ENCODE measurements around the gene ARL10. TPM values are rescaled to one million over a fixed set of nuclear protein-coding genes. Genes with fewer than 3 reads are reported as not detected.

Gene ARL10
- total RNA-seq, 6 experiments from 2014 or later: 0.93 to 2.4 (median 1.1) TPM

DNA sequence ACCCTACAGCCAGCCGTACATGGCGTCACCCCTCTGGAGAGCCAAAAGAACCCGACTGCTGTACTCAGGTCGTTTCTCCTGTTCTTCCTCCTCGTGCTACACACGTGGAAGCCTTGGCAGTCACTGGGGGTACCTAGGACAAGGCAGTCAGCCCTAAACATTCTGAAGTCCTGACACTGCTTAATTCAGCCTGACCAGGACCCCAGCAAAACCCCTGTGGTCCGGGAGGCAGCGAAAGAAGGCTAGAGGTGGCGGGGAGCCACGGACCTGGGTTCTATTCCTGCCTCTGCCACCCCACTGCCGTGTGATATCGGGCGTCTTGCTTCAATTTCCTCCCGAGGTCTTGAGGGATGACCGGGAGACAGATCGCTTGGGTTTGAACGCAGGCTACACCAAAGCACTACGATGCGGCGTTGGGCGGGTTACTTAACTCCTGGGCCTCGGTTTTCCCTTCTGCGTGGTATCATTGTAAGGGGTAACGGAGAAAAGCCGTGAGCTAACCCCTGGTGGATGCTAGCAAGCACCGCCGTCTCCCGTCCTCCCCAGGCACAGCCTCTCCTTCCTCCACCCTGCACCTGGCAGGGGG lies 429 bp upstream of the ARL10 start:
- no peak for DNase-seq
- H3K27me3 ChIP-seq: no peaks in the 10 kb centered on the region
- ATAC-seq: no peak
- no peaks in the 10 kb centered on the region for H3K36me3 ChIP-seq
- 16% methylated on average over 6 of the region's 28 CpGs for WGBS (ENCODE audit: insufficient coverage, low coverage, low lambda C conversion rate, missing lambda C conversion rate)
- no peaks in the 10 kb centered on the region for H3K9me3 ChIP-seq
- H3K4me1 ChIP-seq: peaks cover 0 to 13% (median 2%) of the 10 kb centered on the region in 4 donors
- peak overlapping the region; percentile 69 to 78 (median 74) for H3K4me3 ChIP-seq
- TF ChIP-seq POLR2A (IDR thresholded peaks at IDR 0.05): no peak
- TF ChIP-seq, protein P1, sequence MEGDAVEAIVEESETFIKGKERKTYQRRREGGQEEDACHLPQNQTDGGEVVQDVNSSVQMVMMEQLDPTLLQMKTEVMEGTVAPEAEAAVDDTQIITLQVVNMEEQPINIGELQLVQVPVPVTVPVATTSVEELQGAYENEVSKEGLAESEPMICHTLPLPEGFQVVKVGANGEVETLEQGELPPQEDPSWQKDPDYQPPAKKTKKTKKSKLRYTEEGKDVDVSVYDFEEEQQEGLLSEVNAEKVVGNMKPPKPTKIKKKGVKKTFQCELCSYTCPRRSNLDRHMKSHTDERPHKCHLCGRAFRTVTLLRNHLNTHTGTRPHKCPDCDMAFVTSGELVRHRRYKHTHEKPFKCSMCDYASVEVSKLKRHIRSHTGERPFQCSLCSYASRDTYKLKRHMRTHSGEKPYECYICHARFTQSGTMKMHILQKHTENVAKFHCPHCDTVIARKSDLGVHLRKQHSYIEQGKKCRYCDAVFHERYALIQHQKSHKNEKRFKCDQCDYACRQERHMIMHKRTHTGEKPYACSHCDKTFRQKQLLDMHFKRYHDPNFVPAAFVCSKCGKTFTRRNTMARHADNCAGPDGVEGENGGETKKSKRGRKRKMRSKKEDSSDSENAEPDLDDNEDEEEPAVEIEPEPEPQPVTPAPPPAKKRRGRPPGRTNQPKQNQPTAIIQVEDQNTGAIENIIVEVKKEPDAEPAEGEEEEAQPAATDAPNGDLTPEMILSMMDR (IDR thresholded peaks at IDR 0.05): no peak
- intact Hi-C loops (cut with DNase I): no loop called here
- H3K27ac ChIP-seq: peak overlapping the region in 1 of 3 donors; percentile 5

DNA sequence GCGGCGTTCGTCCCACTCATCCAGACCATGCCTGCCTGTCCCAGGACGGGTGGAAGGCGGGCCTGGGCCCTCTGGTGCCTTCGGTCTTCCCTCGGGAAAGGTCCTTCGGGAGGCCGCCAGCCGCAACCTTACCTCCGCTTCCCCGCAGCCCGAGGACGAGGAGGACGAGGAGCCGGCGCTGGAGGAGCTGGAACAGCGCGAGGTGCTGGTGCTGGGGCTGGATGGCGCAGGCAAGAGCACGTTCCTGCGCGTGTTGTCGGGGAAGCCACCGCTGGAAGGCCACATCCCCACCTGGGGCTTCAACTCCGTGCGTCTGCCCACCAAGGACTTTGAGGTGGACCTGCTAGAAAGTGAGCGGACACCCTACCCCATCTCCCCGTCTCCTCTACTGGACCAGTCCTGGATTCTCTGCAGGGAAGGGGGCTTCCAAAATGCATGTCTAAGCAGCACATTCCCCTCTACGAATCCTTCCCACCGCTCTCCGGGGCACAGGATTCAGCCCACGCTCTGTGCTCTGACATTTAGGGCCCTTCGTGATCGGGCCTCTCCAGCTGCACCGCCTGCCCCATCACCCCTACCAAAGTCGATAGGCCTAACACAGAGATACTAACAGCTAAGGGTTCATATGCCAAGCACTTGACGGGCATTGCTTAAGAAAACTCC lies 1.1 kb downstream of the ARL10 start:
- intact Hi-C loops (cut with DNase I): no loop called here
- DNase-seq: no peak
- WGBS (ENCODE audit: insufficient coverage, low coverage, low lambda C conversion rate, missing lambda C conversion rate): 79% methylated on average over 6 of the region's 38 CpGs
- ATAC-seq: no peak
- H3K4me3 ChIP-seq: peak overlapping the region; percentile 69 to 78 (median 74)
- TF ChIP-seq, protein P1 (IDR thresholded peaks at IDR 0.05): no peak
- TF ChIP-seq POLR2A (IDR thresholded peaks at IDR 0.05): no peak
- no peak overlapping the region for H3K27ac ChIP-seq
- H3K9me3 ChIP-seq: no peaks in the 10 kb centered on the region
- peaks cover 0 to 6% (median 0%) of the 10 kb centered on the region in 4 donors for H3K4me1 ChIP-seq
- H3K27me3 ChIP-seq: no peaks in the 10 kb centered on the region
- no peaks in the 10 kb centered on the region for H3K36me3 ChIP-seq

DNA sequence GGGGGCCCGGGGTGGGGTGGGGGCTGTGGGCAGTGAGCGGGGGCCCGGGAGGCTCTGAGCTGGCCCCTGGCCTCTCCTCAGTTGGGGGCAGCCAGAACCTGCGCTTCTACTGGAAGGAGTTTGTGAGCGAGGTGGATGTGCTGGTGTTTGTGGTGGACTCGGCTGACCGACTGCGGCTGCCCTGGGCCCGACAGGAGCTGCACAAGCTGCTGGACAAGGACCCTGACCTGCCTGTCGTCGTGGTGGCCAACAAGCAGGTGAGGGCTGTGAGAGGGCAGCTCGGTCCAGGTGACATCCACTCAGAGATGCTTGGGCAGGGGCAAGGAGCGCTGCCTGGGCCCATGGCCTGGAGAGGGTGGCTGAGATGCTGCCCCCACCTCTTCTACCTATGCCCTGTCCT lies 3.4 kb downstream of the ARL10 start:
- DNase-seq: no peak
- TF ChIP-seq, protein P1 (IDR thresholded peaks at IDR 0.05): no peak
- TF ChIP-seq POLR2A (IDR thresholded peaks at IDR 0.05): no peak
- peaks cover 0 to 9% (median 0%) of the 10 kb centered on the region in 4 donors for H3K4me1 ChIP-seq
- no peak overlapping the region for H3K4me3 ChIP-seq
- H3K27me3 ChIP-seq: no peaks in the 10 kb centered on the region
- no peaks in the 10 kb centered on the region for H3K9me3 ChIP-seq
- intact Hi-C loops (cut with DNase I): no loop called here
- ATAC-seq: no peak
- no peak overlapping the region for H3K27ac ChIP-seq
- no peaks in the 10 kb centered on the region for H3K36me3 ChIP-seq
- no CpG with 5 or more reads among the region's 13 CpGs for WGBS (ENCODE audit: insufficient coverage, low coverage, low lambda C conversion rate, missing lambda C conversion rate)

DNA sequence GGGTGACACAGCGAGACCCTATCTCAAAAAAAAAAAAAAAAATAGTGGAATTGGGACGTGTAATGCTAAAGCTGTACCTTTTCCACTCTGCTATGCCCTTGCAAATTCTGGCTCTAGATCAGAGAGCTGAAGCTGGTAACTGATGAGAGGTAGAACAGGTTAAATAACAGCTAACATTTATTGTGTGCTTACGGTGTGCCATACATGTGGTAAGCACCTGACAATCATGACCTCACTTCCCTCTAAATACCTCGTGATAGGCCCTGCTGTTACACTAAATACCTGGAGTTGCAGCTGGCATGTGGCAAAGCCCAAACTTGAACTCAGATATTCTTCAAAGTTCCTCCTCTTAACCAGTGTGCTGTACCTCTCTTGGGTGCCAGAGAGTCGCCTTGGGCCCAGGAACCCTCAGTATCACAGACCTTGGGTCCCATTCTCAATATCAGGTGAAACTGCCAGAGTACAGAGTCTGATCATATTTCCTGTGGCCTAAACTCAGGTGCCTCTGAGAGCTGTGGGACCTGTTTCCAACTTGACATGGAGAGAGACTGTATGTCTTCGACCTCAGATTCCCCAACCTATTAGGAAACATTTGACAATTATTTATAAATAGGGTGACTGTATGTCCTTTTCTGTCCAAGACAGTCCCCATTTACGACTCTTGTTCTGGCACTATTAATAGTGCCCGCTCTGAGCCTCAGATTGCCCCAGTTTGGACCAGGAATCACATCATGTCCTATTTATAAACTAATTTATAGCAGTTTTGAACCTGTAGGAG lies 4.8 kb downstream of the ARL10 start:
- H3K27ac ChIP-seq: no peak overlapping the region
- no peak overlapping the region for H3K4me3 ChIP-seq
- no peak for ATAC-seq
- 86% methylated on average over 6 of the region's 8 CpGs for WGBS (ENCODE audit: insufficient coverage, low coverage, low lambda C conversion rate, missing lambda C conversion rate)
- TF ChIP-seq, protein P1 (IDR thresholded peaks at IDR 0.05): no peak
- TF ChIP-seq POLR2A (IDR thresholded peaks at IDR 0.05): no peak
- no peaks in the 10 kb centered on the region for H3K9me3 ChIP-seq
- no peaks in the 10 kb centered on the region for H3K27me3 ChIP-seq
- H3K4me1 ChIP-seq: peaks cover 0 to 9% (median 0%) of the 10 kb centered on the region in 4 donors
- no peaks in the 10 kb centered on the region for H3K36me3 ChIP-seq
- DNase-seq: no peak
- intact Hi-C loops (cut with DNase I): no loop called here
